T-helper 1 cell treated with Interleukin-12 subunit alpha and Interleukin-12 subunit beta and Interleukin-4 antibody, amounts not matched to agents 30 μg/mL and 1 μg/mL, for 36 hours (primary cell): ENCODE measurements around the gene DCAF6.
"Not testable (repeated sequence)": the region's sequence is repeated elsewhere in the genome, so short reads cannot be mapped to it uniquely, and the experiment has no call there.

ENCODE experiments used
- H3K27ac Mint-ChIP-seq: one replicate; pipeline ENCODE4 v1.8.0; 2021; ENCODE audit warnings: mild to moderate bottlenecking, mixed read lengths
- H3K27me3 Mint-ChIP-seq: one replicate; pipeline ENCODE4 v1.8.0; 2021; ENCODE audit warnings: low read depth, mixed read lengths
- H3K36me3 Mint-ChIP-seq: one replicate; pipeline ENCODE4 v1.8.0; 2021; ENCODE audit warnings: low read depth, mixed read lengths
- H3K4me1 Mint-ChIP-seq: one replicate; pipeline ENCODE4 v1.8.0; 2021; ENCODE audit warnings: low read depth, mixed read lengths
- H3K4me3 Mint-ChIP-seq: one replicate; pipeline ENCODE4 v1.8.0; 2021; ENCODE audit warnings: mild to moderate bottlenecking, moderate library complexity, mixed read lengths
- H3K9me3 Mint-ChIP-seq: one replicate; pipeline ENCODE4 v1.8.0; 2021; ENCODE audit warnings: mixed read lengths

The DCAF6 gene

GRCh38 chr1:167912294-167912693, 24.2 kb upstream of the DCAF6 start:
- Mint-ChIP-seq H3K27me3 (peaks cover 11% of the 10 kb centered on the region), H3K4me3 (no peak overlapping the region), H3K36me3 (peaks cover 7% of the 10 kb centered on the region), H3K4me1 (no peaks in the 10 kb centered on the region), H3K27ac (no peak overlapping the region), H3K9me3 (peaks cover 6% of the 10 kb centered on the region)

DNA sequence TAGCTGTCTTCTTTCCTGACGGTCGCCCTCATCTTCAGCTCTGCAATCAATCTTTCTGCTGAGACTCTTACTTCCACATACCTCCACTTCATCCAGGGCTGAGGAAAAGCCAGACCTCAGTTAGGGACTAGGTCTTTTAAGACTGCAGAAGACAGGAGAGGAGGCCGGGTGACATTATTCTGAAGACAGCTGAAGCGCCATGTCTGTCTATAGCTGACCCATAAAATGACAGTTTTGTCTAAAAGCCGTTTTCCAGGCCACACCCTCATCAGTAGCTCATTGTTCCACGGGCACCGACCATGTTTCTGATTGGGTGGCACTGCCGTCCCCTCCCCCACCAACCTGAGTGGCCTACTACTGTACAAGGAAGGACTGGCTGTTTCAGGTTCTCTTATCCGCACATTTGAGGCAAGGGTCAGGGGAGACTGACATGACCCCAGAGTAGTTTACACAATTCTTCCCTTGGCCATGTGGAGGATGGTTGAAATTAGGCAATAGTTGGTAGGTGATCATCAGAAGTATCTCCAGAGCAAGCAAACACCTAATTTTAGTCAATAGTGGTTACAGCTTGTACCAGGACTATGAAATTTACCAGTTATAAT, 22.5 kb upstream of the DCAF6 start, which contains the start of gene ADCY10:
Gene ADCY10 (minus strand): TSS at position 240 of the 602 bp plus-strand sequence. CDS start 8,994 bp downstream, outside the sequence.
- H3K36me3 Mint-ChIP-seq: peaks cover 12% of the 10 kb centered on the region
- no peaks in the 10 kb centered on the region for H3K4me1 Mint-ChIP-seq
- H3K4me3 Mint-ChIP-seq: no peak within 1 kb of the TSS
- peaks cover 6% of the 10 kb centered on the region for H3K27me3 Mint-ChIP-seq
- H3K9me3 Mint-ChIP-seq: peaks cover 6% of the 10 kb centered on the region
- no peak within 1 kb of the TSS for H3K27ac Mint-ChIP-seq

GRCh38 chr1:167915569-167915968, 20.9 kb upstream of the DCAF6 start:
- no peak overlapping the region for H3K4me3 Mint-ChIP-seq
- no peak overlapping the region for H3K27ac Mint-ChIP-seq
- H3K27me3 Mint-ChIP-seq: no peaks in the 10 kb centered on the region
- H3K4me1 Mint-ChIP-seq: no peaks in the 10 kb centered on the region
- H3K9me3 Mint-ChIP-seq: no peaks in the 10 kb centered on the region
- peaks cover 14% of the 10 kb centered on the region for H3K36me3 Mint-ChIP-seq

DNA sequence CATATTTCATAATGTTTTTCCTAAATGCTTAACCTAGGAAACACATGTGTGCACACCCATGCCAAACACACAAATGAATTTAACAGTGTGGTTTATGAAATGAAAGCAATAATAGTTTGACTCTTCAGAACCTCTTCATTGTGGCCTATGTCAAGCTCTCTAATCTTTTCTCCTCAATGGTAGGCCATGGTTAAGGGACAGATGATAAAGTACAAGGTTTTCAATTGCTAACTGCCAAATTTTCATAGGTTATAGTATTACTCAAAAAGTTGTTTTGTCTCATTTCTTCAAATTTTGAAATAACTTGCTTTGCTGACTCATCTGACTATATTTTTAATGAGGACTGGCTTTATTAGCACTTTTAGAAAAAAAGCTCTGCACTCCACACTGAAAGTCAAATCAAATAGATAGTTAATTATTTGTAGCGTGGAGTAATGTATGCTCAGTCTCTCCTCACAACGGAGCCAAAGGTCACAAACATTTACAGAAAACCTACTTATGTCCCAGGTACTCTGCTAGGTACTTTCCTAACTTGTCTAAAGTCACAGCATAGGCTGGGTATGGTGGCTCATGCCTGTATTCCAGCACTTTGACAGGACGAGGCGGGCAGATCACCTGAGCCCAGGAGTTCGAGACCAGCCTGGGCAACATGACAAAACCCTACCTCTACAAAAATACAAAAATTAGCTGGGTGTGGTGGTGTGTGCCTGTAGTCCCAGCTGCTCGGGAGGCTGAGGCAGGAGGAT, 19.5 kb upstream of the DCAF6 start:
- H3K4me3 Mint-ChIP-seq: no peak overlapping the region
- no peak overlapping the region for H3K27ac Mint-ChIP-seq
- H3K4me1 Mint-ChIP-seq: no peaks in the 10 kb centered on the region
- H3K36me3 Mint-ChIP-seq: peaks cover 14% of the 10 kb centered on the region
- H3K27me3 Mint-ChIP-seq: no peaks in the 10 kb centered on the region
- no peaks in the 10 kb centered on the region for H3K9me3 Mint-ChIP-seq

DNA sequence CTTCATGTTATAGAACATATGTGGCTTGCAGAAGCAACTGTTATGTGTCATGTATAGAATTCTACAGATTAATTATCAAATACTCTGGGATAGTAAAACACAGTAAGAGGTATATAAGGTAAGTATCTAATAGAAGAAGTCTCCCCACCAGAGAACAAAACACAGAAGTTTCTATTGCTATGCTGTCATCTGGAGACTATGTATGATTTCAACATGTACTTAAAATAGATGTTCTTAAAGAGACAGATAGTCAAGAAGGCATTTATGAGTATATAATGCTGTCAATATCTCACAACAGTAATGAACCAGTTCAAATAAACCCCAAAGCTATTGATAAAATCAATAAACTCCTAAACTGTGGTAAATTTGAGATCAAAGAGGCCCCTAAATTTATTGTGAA, 14.5 kb upstream of the DCAF6 start:
- Mint-ChIP-seq H3K4me3 (no peak overlapping the region), H3K4me1 (no peaks in the 10 kb centered on the region), H3K9me3 (no peaks in the 10 kb centered on the region), H3K27me3 (no peaks in the 10 kb centered on the region), H3K27ac (no peak overlapping the region), H3K36me3 (peaks cover 18% of the 10 kb centered on the region)

- Mint-ChIP-seq H3K36me3 (peaks cover 17% of the 10 kb centered on the region), H3K4me3 (no peak overlapping the region), H3K4me1 (peaks cover 1% of the 10 kb centered on the region), H3K27ac (no peak overlapping the region), H3K9me3 (no peaks in the 10 kb centered on the region), H3K27me3 (no peaks in the 10 kb centered on the region)
Measured at GRCh38 chr1:167922611-167923074, 13.8 kb upstream of the DCAF6 start.

GRCh38 chr1:167923324-167924056, 13.0 kb upstream of the DCAF6 start:
- no peaks in the 10 kb centered on the region for H3K27me3 Mint-ChIP-seq
- no peak overlapping the region for H3K4me3 Mint-ChIP-seq
- no peaks in the 10 kb centered on the region for H3K9me3 Mint-ChIP-seq
- peaks cover 2% of the 10 kb centered on the region for H3K4me1 Mint-ChIP-seq
- H3K27ac Mint-ChIP-seq: no peak overlapping the region
- peaks cover 12% of the 10 kb centered on the region for H3K36me3 Mint-ChIP-seq

- Mint-ChIP-seq H3K27ac (no peak overlapping the region), H3K4me1 (peaks cover 2% of the 10 kb centered on the region), H3K4me3 (no peak overlapping the region), H3K9me3 (no peaks in the 10 kb centered on the region), H3K36me3 (peaks cover 12% of the 10 kb centered on the region), H3K27me3 (no peaks in the 10 kb centered on the region)
Measured at GRCh38 chr1:167924102-167924501, 12.4 kb upstream of the DCAF6 start.

GRCh38 chr1:167924543-167925231, 11.8 kb upstream of the DCAF6 start:
- Mint-ChIP-seq H3K27ac (no peak overlapping the region), H3K4me3 (no peak overlapping the region), H3K27me3 (no peaks in the 10 kb centered on the region)

DNA sequence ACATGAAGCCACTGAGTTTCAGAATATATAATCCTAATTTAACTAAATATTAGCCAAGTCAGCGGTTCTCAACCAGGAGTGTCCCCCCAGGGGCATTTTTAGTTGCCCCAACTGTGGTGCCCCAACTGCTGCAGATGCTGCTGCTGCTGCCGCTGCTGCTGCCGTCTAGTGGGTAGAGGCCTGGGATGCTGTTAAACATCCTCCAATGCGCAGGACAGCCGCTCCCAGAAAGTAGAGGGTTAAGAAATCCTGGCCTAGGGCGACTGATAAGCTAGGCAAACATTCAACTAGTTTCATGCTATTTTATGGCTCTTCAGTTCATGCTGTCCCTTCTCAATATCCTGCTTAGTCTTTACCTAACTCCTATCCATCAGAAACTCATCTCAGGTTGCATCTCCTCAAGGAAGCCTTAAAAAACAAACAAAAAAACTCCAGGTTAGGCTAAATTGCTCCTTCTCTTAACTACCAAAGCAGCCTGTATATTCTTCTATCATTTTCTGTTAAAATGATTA, 9.9 kb upstream of the DCAF6 start:
- no peaks in the 10 kb centered on the region for H3K27me3 Mint-ChIP-seq
- no peak overlapping the region for H3K4me3 Mint-ChIP-seq
- H3K27ac Mint-ChIP-seq: no peak overlapping the region
- H3K4me1 Mint-ChIP-seq: peaks cover 2% of the 10 kb centered on the region
- peaks cover 10% of the 10 kb centered on the region for H3K36me3 Mint-ChIP-seq
- no peaks in the 10 kb centered on the region for H3K9me3 Mint-ChIP-seq

More at GRCh38 chr1:167924543-167925231, 11.8 kb upstream of the DCAF6 start:
- Mint-ChIP-seq H3K4me1 (peaks cover 2% of the 10 kb centered on the region), H3K9me3 (no peaks in the 10 kb centered on the region), H3K36me3 (peaks cover 12% of the 10 kb centered on the region)

DNA sequence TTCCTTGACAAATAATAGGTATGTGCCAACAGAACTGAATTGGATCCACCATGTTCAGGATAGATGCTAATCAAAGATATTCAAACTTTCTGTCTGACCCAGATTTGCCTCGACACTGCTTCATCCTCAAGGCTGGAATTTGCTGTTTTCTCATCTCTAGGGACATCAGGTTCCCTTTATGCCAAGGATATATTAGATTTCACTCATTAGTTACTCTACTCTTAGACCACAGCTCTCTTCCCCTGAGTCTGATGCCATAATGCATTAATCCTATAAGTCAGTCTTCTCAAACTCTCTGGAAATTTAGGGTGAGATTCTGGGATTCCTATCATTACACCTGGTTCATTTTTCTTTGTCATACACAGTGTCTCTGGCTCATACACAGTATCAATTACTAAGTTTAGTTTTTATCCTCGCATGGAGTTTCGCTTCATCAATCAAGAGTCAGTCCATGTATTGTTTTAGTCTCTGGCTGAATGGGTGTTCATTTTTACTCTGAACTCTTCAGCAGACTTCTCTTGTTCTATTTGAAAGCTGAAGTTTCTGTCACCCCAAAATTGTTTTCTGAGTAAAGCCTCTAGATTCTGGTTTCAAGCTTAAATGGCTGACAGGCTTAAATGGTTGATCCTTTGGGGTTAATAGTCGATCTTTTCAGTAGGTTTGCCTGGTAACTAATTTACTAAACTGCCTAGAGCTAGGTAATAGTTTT, 9.3 kb upstream of the DCAF6 start:
- peaks cover 10% of the 10 kb centered on the region for H3K36me3 Mint-ChIP-seq
- peaks cover 3% of the 10 kb centered on the region for H3K4me1 Mint-ChIP-seq
- H3K4me3 Mint-ChIP-seq: no peak overlapping the region
- no peak overlapping the region for H3K27ac Mint-ChIP-seq
- no peaks in the 10 kb centered on the region for H3K27me3 Mint-ChIP-seq
- no peaks in the 10 kb centered on the region for H3K9me3 Mint-ChIP-seq

DNA sequence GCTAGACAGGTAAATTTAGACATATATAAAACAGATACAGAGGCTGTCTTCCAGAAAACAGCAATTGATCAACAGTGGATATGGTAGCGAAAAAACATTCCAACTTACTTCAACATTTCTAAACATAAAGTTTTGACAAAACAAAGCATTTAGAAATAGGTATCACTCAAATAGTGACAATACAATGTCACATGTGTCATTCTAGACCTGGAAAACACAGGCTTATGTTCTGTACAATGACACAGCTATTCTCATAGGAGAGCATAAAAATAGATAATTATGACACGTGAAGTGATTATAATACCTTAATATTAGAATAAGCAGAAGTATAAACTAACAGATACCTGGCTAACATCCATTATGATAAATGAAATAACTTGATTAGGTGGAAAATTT, 8.0 kb upstream of the DCAF6 start:
- Mint-ChIP-seq H3K9me3 (no peaks in the 10 kb centered on the region), H3K4me3 (no peak overlapping the region), H3K36me3 (no peaks in the 10 kb centered on the region), H3K27me3 (no peaks in the 10 kb centered on the region), H3K27ac (no peak overlapping the region), H3K4me1 (peaks cover 7% of the 10 kb centered on the region)

- H3K36me3 Mint-ChIP-seq, H3K27me3 Mint-ChIP-seq, H3K27ac Mint-ChIP-seq, H3K4me3 Mint-ChIP-seq, H3K9me3 Mint-ChIP-seq: not testable (repeated sequence)
- H3K4me1 Mint-ChIP-seq: peaks cover 10% of the 10 kb centered on the region
Measured at GRCh38 chr1:167928919-167929318, 7.6 kb upstream of the DCAF6 start.

- Mint-ChIP-seq H3K27ac (no peak overlapping the region), H3K27me3 (no peaks in the 10 kb centered on the region), H3K36me3 (peaks cover 4% of the 10 kb centered on the region), H3K9me3 (no peaks in the 10 kb centered on the region), H3K4me1 (peaks cover 17% of the 10 kb centered on the region), H3K4me3 (no peak overlapping the region)
Measured at GRCh38 chr1:167929725-167930124, 6.8 kb upstream of the DCAF6 start.
